Body of pancreas (tissue), 4 donors: ENCODE data around the gene STIMATE.

Experiments used
- POLR2A ChIP-seq, 3 donors: fragments of 450-650 bp; IDR thresholded peaks; one replicate each; pipeline ENCODE4 v1.6.1; 2016; ENCODE audit warnings: antibody characterized with exemption in 3 of 3, mild to moderate bottlenecking in 2 of 3
- TF ChIP-seq, protein P1 (sequence below), 7 experiments: fragments of 450-650 bp in 4 of 7; fragments of 200-600 bp in 3 of 7; sonication (generic) in 3 of 7; IDR thresholded peaks; one replicate each; pipeline ENCODE4 v1.5.1; 2016 to 2019; ENCODE audit warnings: antibody characterized with exemption in 7 of 7

DNA sequence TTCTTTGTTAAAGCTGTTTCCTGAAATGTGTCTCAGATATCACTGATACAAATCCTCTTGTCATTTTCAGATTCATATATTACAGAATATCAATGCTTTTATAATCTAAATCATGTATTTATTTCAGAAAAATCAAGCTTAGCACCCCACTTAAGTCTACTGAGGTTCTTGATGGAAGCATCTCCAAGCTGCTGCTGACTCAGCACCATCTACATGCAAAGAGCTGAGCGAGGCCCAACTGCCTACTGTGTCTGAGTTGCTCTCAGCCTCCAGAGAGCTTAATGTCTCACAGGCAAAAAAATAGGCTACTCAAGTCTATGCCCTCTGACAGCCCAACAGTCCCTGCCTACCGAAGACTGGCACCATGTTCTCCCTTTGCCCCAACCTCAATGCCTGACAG lies 29.2 kb upstream of the STIMATE start:
- TF ChIP-seq, protein P1, sequence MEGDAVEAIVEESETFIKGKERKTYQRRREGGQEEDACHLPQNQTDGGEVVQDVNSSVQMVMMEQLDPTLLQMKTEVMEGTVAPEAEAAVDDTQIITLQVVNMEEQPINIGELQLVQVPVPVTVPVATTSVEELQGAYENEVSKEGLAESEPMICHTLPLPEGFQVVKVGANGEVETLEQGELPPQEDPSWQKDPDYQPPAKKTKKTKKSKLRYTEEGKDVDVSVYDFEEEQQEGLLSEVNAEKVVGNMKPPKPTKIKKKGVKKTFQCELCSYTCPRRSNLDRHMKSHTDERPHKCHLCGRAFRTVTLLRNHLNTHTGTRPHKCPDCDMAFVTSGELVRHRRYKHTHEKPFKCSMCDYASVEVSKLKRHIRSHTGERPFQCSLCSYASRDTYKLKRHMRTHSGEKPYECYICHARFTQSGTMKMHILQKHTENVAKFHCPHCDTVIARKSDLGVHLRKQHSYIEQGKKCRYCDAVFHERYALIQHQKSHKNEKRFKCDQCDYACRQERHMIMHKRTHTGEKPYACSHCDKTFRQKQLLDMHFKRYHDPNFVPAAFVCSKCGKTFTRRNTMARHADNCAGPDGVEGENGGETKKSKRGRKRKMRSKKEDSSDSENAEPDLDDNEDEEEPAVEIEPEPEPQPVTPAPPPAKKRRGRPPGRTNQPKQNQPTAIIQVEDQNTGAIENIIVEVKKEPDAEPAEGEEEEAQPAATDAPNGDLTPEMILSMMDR (IDR thresholded peaks at IDR 0.05) = no peak
- TF ChIP-seq POLR2A (IDR thresholded peaks at IDR 0.05) = no peak
